Activated CD8-positive, alpha-beta memory T cell treated with anti-CD3 and anti-CD28 coated beads for 36 hours (primary cell): Measurements from ENCODE around the gene NCCRP1. TPM values are rescaled to one million over a fixed set of nuclear protein-coding genes. Genes with fewer than 3 reads are reported as not detected.

Experiments used
- CTCF ChIA-PET: fragments of 350-600 bp; sonication (Branson Sonifier 250); formaldehyde crosslinking; loops from one replicate; lab custom pipeline; 2021; ENCODE audit warnings: antibody characterized with exemption; lab: Charles Lee
- POLR2A ChIA-PET: fragments of 350-600 bp; sonication (Branson Sonifier 250); formaldehyde crosslinking; loops from one replicate; lab custom pipeline; 2021; ENCODE audit warnings: antibody characterized with exemption; lab: Charles Lee
- total RNA-seq, 2 experiments: library from RNA; stranded (reverse); gene quantifications; one replicate each; pipeline ENCODE4 v1.2.3, GENCODE V29; 2021

NCCRP1 gene, protein sequence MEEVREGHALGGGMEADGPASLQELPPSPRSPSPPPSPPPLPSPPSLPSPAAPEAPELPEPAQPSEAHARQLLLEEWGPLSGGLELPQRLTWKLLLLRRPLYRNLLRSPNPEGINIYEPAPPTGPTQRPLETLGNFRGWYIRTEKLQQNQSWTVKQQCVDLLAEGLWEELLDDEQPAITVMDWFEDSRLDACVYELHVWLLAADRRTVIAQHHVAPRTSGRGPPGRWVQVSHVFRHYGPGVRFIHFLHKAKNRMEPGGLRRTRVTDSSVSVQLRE
- not detected for total RNA-seq

DNA sequence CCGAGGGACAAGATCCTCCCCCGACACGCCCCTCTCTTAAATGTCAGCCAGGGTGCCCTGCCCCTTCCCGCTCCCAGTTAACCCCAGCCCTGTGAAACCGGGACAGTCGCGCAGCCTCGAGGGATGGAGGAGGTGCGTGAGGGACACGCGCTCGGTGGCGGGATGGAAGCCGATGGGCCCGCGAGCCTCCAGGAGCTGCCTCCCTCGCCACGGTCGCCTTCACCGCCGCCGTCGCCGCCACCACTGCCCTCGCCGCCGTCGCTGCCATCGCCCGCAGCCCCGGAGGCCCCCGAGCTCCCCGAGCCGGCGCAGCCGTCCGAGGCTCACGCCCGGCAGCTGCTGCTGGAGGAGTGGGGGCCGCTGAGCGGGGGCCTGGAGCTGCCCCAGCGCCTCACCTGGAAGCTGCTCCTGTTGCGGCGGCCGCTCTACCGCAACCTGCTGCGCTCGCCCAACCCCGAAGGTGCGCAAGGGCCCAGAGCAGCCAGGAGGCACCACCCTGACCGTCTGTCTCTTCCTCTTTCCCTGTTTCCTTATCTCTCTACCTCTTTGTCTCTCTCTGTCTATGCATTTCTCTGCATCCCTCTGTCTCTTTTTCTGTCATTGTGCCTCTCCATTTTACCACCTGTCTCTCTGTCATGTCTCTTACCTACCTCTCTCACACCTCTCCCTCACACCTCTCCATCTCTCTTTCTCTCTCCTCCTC is at the start of gene NCCRP1:
TSS of gene NCCRP1 (plus strand) at position 105 of the 703 bp plus-strand sequence. CDS start at position 124, 19 bp downstream.
- CTCF ChIA-PET = no interaction called here
- POLR2A ChIA-PET = no interaction called here

DNA sequence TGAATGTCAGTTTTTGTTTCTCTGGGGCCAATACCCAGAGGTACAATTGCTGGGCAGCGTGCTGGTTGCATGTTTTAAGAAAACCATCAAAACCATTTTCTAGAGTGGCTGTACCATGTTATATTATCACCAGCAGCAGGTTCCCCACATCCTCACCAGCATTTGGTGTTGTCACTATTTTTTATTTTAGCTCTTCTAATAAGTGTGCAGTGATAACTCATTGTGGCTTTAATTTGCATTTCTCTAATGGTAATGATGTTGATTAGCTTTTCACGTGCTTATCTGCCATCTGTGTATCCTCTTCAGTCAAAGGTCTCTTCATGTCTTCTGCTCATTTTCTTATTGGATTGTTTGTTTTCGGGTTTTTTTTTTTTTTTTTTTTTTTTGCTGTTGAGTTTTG is 49.3 kb upstream of the NCCRP1 start:
- CTCF ChIA-PET = interaction anchor here (1.3 kb wide), 1 partner anchor 37 kb away, joined by 3 read pairs; no protein-coding TSS in a partner anchor

DNA sequence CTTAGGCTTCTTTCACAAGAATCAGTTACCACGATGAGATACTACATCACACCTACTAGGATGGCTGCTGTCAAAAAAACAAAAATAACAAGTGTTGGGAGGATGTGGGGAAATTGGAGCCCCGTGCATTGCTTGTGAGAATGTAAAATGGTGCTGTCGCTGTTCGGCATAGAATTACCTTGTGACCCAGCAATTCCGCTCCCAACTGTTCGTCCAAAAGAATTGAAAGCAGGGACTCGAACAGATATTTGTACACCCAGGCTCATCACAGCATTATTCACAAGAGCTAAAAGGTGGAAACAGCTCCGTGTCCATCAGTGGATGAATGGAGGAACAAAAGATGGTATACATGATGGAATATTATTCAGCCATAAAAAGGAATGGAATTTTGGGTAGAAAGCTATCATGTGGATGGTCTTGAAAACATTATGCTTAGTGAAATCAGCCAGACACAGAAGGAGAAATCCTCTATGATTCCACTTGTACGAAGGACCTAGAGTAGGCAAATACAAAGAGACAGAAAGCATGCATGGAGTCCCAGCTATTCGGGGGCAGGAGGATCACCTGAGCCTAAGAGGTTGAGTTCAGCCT is 47.7 kb upstream of the NCCRP1 start:
- POLR2A ChIA-PET = no interaction called here
- CTCF ChIA-PET = no interaction called here

More for the DNA sequence above, 49.3 kb upstream of the NCCRP1 start:
- POLR2A ChIA-PET = no interaction called here

DNA sequence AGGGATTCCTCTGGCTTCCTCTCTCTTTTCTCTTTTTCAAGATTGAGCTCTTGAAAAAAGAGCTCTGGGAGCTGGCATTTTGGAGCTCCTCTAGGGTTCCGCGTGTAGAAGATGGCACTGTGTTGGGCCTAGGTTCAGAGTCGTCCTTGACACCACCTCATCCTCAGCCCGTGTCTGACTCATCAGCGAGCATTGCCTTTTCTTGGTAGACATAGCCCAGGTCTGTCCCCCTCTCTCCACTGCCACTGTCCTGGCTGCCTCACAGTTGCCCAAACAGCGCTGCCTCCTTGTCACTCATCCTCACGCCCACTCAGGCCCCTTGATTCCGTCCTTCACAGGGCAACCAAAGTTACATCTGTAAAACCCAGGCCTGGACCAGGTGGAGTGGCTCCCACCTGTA is 46.5 kb upstream of the NCCRP1 start:
- CTCF ChIA-PET = interaction anchor here (1.1 kb wide), 2 partner anchors 28 to 37 kb away, joined by 3 to 4 read pairs; no protein-coding TSS in a partner anchor

DNA sequence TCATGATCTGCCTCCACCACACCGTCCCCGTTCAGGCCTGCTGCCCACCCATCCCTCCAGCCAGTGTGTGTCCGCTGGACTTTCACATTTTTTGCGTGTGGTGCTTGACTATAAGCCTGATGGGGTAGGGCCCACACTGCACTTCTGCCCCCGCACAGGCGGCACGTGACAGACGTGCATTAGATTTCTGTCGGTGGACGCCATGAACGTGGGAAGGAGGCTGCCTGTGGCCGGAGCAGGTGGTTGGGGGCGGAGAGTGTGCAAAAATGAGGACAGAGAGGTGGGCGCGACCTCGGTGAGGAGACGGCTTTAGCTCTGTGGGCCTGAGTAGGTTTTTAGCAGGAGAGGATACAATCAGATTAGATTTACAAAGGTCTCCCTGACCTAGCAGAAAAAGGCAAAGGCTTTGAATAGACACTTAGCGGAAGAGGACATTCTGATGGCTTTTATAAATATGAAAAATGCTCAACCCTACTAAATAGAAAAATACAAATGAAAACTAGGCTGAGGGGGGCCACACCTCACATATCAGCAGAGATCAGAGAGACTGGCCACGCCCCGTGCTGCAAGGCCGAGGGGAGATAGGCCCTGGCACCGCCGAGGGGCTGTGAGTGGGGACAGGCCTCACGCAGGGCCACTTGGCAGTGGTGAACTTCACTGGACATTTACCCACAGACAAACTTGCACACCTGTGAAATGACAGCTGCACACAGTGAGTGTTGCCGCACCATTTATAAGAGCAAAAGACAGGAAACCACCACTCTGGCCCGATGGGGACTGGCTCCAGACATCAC is 45.8 kb upstream of the NCCRP1 start:
- CTCF ChIA-PET = interaction anchor here (1.1 kb wide), 2 partner anchors 29 to 36 kb away, joined by 3 to 4 read pairs; no protein-coding TSS in a partner anchor
- POLR2A ChIA-PET = no interaction called here

More for the DNA sequence above, 46.5 kb upstream of the NCCRP1 start:
- POLR2A ChIA-PET = interaction anchor here (0.5 kb wide), 1 partner anchor 215 kb away, joined by 5 read pairs; no protein-coding TSS in a partner anchor

DNA sequence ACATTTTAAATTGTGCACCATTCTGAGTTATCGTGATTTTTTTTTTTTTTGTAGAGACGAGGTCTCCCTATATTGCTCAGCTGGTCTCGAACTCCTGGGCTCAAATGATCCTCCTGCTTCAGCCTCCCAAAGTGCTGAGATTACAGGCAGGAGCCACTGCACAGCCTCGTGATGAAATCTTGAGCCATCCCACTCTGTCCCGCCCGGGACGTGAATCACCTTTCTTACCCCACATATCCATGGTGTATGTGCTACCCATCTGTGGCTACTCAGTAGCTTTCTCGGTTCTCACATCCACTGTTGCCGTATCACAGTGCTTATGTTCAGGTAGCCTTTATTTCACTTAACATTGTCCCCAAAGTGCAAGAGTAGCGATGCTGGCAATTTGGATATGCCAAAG is 44.7 kb upstream of the NCCRP1 start:
- ChIA-PET CTCF (interaction anchor here (1.7 kb wide), 1 partner anchor 30 kb away, joined by 6 read pairs; no protein-coding TSS in a partner anchor), POLR2A (no interaction called here)

DNA sequence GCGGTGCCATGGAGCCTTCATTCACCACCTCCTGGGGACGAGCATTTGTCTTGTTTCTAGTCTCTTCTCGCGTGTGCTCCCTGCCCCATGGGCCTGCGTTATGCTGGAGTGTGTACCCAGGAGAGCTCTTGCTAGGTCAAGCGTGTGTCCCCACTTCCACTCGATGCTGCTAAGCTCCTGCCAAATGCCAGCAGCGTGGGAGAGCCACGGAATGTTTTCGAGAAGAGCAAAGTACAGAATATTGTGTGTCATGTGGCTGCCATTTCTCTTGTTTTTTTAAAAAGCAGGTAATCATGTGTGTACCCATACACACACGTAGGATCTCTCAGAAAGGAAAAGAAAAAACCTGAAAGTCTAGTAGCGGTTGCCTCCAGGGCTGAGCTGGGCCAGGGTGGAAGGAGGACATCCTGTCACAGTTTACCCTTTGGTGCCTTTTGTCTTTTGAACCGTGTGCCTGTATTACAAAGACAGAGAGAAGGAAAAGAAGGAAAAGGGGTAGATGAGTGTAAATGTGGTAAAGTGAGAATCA is 42.6 kb upstream of the NCCRP1 start:
- ChIA-PET CTCF (no interaction called here), POLR2A (no interaction called here)

DNA sequence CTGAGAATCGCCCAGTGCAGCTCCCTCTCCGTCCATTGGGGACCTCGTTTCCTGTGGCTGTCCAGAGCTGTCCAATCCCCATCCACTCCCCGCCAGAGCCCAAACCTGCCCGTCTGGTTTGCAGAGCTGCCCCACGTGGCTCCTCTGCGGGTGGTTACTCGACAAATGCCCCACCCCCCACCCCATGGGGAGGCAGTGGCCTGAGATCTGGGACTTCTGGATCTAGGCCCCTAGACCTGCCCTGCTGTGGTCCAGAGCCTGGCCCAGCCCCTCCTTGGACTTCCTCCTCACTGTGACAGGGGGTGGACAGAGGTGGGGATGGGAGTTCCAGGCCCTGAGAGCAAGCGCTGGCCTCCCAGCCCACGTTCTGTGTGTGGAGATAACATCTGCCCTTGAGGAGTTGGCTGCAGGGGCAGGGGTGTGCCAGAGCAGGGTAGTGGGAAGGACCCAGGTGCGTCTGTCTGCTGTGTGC is 42.1 kb upstream of the NCCRP1 start:
- CTCF ChIA-PET = no interaction called here
- POLR2A ChIA-PET = no interaction called here

DNA sequence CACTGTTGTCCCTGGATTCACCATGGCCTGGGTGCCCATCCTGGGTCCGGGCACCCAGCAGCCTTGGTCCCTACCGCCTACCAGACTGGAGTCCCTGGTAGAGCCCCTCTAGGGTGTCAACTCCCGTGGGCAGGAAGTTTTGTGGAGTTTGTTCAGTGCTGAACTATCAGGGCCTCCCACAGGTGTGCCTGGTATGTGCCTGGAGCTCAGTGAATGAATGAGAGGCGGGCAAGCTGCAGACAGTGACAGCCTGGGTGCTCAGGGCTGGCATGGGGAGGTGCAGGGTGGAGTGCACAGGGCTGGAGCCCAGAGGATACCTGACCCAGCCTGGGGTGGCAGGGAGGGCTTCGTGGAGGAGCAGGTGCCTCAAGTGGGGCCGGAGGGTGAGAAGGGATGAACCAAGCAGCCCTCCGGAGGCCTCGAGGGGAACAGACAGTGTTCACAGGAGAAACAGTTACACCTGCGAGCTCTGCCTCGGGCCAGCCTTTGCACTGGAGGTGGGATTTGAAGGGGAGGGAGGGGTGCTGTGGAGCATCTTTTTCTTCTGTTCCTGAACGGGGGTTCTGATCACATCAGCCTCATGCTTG is 41.6 kb upstream of the NCCRP1 start:
- ChIA-PET CTCF (no interaction called here), POLR2A (no interaction called here)

DNA sequence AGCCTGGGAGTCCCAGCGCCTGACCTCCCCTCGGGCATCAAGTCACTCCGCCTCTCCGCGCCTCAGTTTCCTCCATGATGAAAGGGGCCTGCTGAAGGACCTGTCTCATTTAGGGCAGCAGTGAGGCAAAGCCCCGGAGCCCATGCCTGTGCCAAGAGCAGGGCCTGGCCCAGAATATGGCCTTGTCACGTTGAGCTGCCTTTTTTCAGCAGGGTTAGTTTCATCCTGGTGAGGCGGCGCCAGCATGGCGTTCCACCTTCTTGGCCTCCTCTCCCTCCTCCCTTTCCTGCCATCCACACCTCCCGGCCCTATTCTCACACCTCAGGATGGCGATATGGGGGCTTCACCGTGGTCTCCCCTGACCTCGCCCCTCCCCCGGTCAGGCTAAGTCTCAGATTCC is 41.0 kb upstream of the NCCRP1 start:
- ChIA-PET CTCF (no interaction called here), POLR2A (no interaction called here)

DNA sequence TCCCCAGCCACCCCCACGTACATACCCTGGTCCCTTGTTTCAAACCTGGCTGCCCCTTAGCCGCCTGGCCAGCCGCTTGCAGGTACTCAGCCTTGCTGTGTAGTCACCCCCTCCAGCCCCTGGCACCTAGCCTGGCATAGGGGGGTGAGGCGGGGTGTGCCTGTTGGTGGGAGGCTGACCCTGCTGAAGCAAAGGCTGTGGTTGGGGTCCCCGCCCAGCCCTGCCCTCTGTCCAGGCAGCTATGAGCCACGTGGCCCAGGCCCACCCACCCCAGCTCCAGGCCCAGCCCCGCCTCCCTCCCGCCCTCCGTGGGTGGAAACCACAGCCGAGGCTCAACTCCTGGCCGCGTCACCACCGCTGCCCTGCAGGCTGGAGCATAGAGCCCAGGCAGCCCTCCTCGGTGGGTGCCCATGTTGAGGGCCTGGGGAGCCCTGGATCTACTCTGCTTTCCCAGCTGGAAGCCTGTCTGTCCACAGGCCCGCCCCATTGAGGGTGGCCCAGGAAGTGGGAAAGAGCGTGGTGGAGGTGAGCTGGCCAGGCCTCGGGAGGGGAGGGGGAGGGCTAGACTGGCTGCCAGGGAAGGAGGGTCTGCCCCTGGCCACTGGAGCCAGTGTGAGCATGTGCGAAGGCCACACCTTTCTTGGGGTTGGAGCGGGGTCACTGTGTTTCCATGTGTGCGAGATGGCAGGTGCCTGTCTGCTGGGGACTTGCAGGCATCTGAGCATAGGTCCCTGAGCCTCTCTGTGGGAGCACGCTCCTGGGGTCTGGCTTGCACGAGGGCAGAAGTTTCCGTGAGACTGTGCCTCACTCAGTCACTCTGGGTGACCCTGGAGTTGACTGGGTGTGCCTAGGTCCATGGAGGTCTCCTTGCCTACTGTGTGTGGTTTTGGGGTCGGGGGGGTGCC is 40.2 kb upstream of the NCCRP1 start:
- POLR2A ChIA-PET = no interaction called here
- CTCF ChIA-PET = no interaction called here

DNA sequence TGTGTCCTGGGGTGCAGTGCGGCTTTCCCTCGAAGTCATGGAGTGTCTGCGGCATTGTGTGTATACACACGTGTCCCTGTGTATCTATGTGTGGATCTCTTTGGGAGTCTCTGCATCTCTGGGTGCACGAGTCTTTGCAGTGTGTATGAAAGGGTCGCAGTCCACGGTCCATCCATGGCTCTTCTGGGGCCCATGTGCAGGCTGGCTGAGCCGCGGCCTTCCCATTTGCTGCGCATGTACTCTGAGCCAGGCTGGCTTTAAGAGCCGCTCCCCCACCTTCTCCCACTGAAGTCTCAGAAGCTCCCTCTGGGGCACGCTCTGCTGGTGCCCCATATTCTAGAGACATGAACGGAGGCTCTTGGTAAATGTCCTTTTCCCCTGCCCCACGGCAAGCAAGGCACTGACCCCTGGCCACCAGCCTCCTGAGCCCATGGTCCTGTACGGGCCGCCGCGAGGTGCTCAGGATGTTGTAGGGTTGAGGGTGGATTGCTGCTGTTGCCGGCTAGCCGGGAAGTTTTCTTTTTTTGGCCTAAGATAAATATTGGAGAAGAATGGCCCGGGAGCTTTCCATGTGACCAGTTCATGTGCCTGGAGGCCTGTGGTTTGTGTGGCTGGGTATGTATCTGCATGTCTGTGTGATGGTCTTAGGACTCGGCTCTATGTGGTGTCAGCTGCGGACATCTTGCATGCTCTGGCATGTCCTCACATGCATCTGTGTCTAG is 39.3 kb upstream of the NCCRP1 start:
- CTCF ChIA-PET = no interaction called here
- POLR2A ChIA-PET = no interaction called here

DNA sequence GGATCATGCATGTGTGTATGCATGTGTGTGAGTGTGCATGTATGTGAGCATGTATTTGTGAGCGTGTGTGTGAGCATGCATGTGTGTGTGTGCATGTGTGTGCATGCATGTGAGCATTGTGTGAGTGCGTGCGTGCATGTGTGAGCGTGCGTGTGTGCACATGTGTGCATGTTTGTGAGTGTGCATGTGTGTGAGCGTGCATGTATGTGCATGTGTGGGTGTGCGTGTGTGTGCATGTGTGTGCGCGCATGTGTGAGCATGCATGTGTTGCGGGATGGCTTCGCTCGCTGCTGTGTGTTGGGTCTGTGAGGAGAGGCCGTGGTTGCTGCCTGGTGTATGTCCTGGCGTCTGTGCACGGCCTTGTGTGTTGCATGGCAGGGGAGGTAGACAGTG is 38.8 kb upstream of the NCCRP1 start:
- ChIA-PET POLR2A (no interaction called here), CTCF (no interaction called here)

DNA sequence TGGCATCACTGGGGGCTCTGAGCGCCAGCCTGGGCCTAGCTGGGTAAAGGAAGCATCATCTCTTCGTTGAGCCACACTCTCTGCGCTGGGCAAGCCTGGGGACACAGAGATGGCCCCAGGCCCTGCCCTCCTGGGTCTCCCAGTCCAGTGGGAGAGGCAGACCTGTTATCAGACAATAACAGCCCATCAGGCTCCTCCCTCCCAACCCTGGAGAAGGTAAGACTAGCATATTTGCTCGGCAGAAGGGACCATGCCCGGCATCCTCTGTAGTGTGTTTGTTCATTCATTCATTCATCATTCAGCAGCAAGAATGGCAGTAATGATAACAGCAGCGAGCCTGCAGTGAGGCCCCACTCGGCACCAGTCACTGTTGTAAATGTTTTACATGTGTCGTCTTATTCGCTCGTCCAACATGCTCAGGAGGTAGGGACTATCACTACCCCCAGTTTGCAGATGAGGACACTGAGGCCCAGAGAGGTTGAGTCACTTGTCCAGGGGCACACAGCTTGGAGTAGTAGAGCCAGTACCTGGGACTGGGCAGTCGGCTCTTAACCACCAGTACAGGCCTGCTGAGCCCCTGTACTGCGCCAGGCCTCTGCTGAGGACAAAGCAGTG is 38.0 kb upstream of the NCCRP1 start:
- ChIA-PET CTCF (no interaction called here), POLR2A (no interaction called here)

DNA sequence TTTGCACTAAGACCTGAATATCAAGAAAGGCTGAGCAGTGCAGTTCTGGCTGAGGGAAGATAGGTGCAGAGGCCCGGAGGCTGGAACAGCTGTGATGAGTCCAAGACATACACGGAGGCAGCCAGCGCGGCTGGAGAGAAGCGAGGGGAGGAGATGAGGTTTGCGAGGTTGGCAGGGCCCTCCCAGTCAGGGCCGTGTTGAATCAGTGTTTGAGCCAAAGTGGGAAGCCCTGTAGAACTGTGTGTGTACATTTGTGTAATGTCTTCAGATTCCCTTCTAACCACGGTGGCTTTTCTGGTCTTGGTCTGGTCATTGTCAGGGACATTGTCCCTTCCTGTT is 36.3 kb upstream of the NCCRP1 start:
- CTCF ChIA-PET = no interaction called here
- POLR2A ChIA-PET = no interaction called here

DNA sequence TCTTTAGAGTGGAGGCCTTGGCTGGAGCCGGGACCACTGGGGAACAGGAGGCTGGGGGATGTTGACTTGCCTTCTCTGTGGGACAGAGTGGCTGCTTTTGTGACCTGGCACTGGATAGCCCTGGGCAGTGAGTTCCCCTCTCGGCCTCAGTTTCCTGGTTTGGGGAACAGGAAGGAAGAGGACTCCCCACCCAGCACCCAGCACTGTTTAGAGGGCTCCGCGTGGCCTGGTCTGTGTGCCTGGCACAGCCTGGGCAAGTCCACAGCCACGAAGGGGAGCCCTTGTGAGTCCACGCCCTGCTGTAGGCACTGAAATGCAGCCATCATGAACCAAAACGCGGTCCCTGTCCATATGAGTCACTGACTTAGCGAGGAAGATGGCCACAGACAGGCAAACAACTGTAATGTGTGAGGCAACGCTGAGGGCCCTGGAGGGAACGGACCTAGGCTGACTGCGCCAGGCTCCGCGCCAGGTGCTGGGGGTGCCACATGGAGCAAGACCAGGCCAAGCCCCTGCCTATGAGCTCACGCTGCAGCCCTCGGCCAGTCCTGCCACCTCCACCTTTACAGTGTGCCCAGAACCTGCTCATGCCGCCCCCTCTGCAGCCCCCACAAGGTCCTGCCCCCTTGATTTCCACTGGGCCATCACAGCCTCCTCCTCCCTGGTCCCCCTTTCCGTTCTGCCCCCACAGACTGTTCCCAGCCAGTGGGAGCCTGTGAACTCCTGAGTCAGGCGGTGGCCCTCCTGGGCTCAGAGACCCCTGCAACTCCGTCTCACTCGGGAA is 35.7 kb upstream of the NCCRP1 start:
- ChIA-PET CTCF (no interaction called here), POLR2A (no interaction called here)
